Chondrocyte (in vitro differentiated cells): ENCODE measurements around the gene INTS11. TPM values are rescaled to one million over a fixed set of nuclear protein-coding genes. Genes with fewer than 3 reads are reported as not detected.

Experiments
- DNase-seq: peaks from one replicate; pipeline ENCODE4 v3.0.0; 2021; ENCODE audit warnings: mixed read lengths, low spot score
- H3K27ac Mint-ChIP-seq: one replicate; pipeline ENCODE4 v1.8.0; 2021; ENCODE audit warnings: mild to moderate bottlenecking, moderate library complexity, mixed read lengths; ENCODE audit not compliant: unreplicated experiment
- H3K27me3 Mint-ChIP-seq: 2 replicates; pipeline ENCODE4 v1.8.0; 2021; ENCODE audit warnings: low read depth, mixed read lengths
- H3K36me3 Mint-ChIP-seq: 2 replicates; pipeline ENCODE4 v1.8.0; 2021; ENCODE audit warnings: low read depth, mixed read lengths
- H3K4me1 Mint-ChIP-seq: 2 replicates; pipeline ENCODE4 v1.8.0; 2021; ENCODE audit warnings: low read depth, mild to moderate bottlenecking, mixed read lengths
- H3K4me3 Mint-ChIP-seq: one replicate; pipeline ENCODE4 v1.8.0; 2021; ENCODE audit warnings: mild to moderate bottlenecking, moderate library complexity, mixed read lengths; ENCODE audit not compliant: unreplicated experiment
- H3K9me3 Mint-ChIP-seq: 2 replicates; pipeline ENCODE4 v1.8.0; 2021; ENCODE audit warnings: low read depth, mixed read lengths
- total RNA-seq: library from RNA; stranded (reverse); gene quantifications from 3 replicates; pipeline ENCODE4 v1.2.1, GENCODE V29; 2021
- TF ChIP-seq, protein P1 (sequence below): fragments of 200-600 bp; sonication (generic); IDR thresholded peaks from 2 replicates; pipeline ENCODE4 v1.5.0; 2021; ENCODE audit warnings: antibody characterized with exemption, mild to moderate bottlenecking, moderate library complexity

Gene INTS11
- total RNA-seq, 1 donor from 2014 or later = 73.8 TPM

GRCh38 chr1:1287288-1288110 is 37.0 kb downstream of the INTS11 start:
- Mint-ChIP-seq H3K9me3 (no peaks in the 10 kb centered on the region), H3K27ac (no peak overlapping the region), H3K4me3 (no peak overlapping the region), H3K36me3 (no peaks in the 10 kb centered on the region), H3K4me1 (peaks cover 4% of the 10 kb centered on the region), H3K27me3 (no peaks in the 10 kb centered on the region)
- TF ChIP-seq, protein P1, sequence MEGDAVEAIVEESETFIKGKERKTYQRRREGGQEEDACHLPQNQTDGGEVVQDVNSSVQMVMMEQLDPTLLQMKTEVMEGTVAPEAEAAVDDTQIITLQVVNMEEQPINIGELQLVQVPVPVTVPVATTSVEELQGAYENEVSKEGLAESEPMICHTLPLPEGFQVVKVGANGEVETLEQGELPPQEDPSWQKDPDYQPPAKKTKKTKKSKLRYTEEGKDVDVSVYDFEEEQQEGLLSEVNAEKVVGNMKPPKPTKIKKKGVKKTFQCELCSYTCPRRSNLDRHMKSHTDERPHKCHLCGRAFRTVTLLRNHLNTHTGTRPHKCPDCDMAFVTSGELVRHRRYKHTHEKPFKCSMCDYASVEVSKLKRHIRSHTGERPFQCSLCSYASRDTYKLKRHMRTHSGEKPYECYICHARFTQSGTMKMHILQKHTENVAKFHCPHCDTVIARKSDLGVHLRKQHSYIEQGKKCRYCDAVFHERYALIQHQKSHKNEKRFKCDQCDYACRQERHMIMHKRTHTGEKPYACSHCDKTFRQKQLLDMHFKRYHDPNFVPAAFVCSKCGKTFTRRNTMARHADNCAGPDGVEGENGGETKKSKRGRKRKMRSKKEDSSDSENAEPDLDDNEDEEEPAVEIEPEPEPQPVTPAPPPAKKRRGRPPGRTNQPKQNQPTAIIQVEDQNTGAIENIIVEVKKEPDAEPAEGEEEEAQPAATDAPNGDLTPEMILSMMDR = no peak
- no peak for DNase-seq

DNA sequence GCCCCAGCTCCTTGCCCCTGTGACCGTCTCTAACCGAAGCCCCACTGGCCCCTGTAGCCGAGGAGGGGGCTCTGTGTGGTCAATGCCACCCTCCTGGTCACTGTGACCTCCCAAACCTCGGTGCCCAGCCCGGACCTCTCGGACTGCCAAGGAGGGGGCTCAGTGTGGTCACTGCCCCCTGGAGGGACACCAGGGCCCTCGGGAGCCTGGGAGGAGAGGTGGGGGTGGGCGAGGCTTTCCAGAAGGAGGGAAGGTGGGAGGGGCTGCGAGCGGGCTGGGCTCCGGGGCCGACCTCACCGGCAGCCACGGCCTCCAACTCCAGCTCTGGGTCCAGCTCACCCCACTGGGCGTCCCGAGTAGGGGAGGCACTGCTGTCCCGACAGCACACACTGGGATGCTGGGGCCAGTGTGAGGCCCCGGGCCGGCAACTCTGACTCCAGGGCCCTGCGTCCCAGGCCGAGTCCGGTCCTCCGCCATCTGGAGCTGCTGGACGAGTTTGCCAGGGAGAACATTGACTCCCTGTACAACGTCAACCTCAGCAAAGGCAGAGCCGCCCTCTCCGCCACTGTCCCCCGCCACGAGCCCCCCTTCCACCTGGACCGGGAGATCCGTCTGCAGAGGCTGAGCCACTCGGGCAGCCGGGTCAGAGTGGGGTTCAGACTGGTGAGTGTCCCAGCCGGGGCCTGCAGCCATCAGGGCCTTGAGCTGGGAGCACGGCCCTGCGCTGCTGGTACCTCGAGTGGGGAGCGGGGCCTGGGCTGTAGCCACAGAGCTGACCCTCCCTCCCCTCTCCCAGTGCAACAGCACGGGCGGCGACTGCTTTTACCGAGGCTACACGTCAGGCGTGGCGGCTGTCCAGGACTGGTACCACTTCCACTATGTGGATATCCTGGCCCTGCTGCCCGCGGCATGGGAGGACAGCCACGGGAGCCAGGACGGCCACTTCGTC is 37.9 kb downstream of the INTS11 start:
- Mint-ChIP-seq H3K27ac (no peak overlapping the region), H3K27me3 (no peaks in the 10 kb centered on the region), H3K36me3 (no peaks in the 10 kb centered on the region), H3K4me1 (peaks cover 4% of the 10 kb centered on the region), H3K9me3 (no peaks in the 10 kb centered on the region), H3K4me3 (no peak overlapping the region)
- TF ChIP-seq, protein P1 = no peak
- DNase-seq = no peak

DNA sequence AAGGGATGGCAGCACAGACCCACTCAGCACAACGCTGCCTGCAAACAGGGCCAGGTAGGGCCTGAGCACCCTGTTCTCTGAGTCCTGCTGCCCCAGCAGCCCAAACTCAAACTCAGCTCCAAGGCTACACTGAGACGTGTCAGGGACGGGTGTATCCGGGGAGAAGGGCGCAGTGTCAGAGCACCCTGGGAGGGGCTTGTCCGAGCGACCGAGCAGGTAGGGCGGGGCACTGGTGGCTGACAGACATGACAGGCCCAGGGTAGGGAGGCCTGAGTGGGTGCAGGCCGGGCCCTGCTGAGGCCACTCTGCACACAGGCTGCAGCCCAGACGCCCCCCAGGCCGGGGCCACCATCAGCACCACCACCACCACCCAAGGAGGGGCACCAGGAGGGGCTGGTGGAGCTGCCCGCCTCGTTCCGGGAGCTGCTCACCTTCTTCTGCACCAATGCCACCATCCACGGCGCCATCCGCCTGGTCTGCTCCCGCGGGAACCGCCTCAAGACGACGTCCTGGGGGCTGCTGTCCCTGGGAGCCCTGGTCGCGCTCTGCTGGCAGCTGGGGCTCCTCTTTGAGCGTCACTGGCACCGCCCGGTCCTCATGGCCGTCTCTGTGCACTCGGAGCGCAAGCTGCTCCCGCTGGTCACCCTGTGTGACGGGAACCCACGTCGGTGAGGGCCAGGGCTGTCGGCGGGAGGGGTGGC is 38.7 kb downstream of the INTS11 start:
- H3K27me3 Mint-ChIP-seq = no peaks in the 10 kb centered on the region
- no peak for DNase-seq
- no peaks in the 10 kb centered on the region for H3K9me3 Mint-ChIP-seq
- H3K4me3 Mint-ChIP-seq = no peak overlapping the region
- TF ChIP-seq, protein P1 = no peak
- no peaks in the 10 kb centered on the region for H3K36me3 Mint-ChIP-seq
- no peak overlapping the region for H3K27ac Mint-ChIP-seq
- H3K4me1 Mint-ChIP-seq = peaks cover 4% of the 10 kb centered on the region

DNA sequence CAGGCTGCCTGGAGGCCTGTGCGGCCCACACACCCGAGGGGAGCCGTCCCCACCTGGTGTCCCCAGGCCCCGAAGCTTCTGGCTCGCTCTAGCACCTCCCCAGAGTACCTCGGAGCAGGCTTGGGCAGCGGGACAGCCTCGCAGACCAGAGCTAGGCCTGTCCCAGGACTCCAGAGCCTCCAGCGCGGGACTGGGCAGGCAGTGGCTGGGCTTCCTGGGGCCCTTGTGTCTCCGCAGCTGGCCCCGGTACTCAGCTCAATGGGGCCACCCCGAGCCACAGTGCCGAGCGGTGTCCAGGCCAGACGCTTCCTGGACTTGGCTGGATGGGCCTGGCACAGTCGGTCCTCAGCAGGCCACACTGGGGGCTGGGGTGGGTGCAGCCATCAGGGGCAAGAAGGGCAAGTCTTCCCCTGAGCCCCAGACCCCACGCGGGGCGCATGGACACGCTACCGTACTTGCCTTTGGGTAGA is 39.3 kb downstream of the INTS11 start:
- peaks cover under 1% of the 10 kb centered on the region for H3K4me1 Mint-ChIP-seq
- H3K27ac Mint-ChIP-seq = no peak overlapping the region
- H3K27me3 Mint-ChIP-seq = no peaks in the 10 kb centered on the region
- TF ChIP-seq, protein P1 = no peak
- H3K36me3 Mint-ChIP-seq = no peaks in the 10 kb centered on the region
- DNase-seq = no peak
- no peak overlapping the region for H3K4me3 Mint-ChIP-seq
- H3K9me3 Mint-ChIP-seq = no peaks in the 10 kb centered on the region
